SW480 (cell line): ENCODE data around the gene TBC1D9B.

Experiments
- DNase-seq: peaks from one replicate; pipeline ENCODE4 v3.0.0-alpha.2; 2016; ENCODE audit warnings: low spot score

TBC1D9B gene

GRCh38 chr5:179869641-179870402 lies 37.9 kb downstream of the TBC1D9B start:
- no peak for DNase-seq

GRCh38 chr5:179869101-179869500 lies 38.6 kb downstream of the TBC1D9B start:
- DNase-seq, result no peak

- no peak for DNase-seq
Observed at GRCh38 chr5:179868541-179868940, 39.2 kb downstream of the TBC1D9B start.

GRCh38 chr5:179867476-179867875 lies 40.2 kb downstream of the TBC1D9B start:
- DNase-seq, result no peak

GRCh38 chr5:179867079-179867465 lies 40.6 kb downstream of the TBC1D9B start:
- DNase-seq, result no peak

GRCh38 chr5:179866241-179867078 lies 41.2 kb downstream of the TBC1D9B start:
- DNase-seq, result no peak

- no peak for DNase-seq
Observed at GRCh38 chr5:179865491-179866240, 42.0 kb downstream of the TBC1D9B start.

- no peak for DNase-seq
Observed at GRCh38 chr5:179864686-179865085, 43.0 kb downstream of the TBC1D9B start.

GRCh38 chr5:179863449-179864085 lies 44.1 kb downstream of the TBC1D9B start:
- DNase-seq, result no peak

- no peak for DNase-seq
Observed at GRCh38 chr5:179862891-179863290, 44.8 kb downstream of the TBC1D9B start.

GRCh38 chr5:179862296-179862695 lies 45.4 kb downstream of the TBC1D9B start:
- no peak for DNase-seq

- no peak for DNase-seq
Observed at GRCh38 chr5:179860301-179860700, 47.4 kb downstream of the TBC1D9B start.

- DNase-seq, result peak; percentile 97
Observed at GRCh38 chr5:179858586-179859427, 48.9 kb downstream of the TBC1D9B start, which contains the start of gene MRNIP. MRNIP (minus strand) TSS chr5:179858817; CDS start chr5:179858796, 21 bp downstream.

- DNase-seq, result peak; percentile 70
Observed at GRCh38 chr5:179858241-179858585, 49.5 kb downstream of the TBC1D9B start.

GRCh38 chr5:179854356-179854755 lies 53.3 kb downstream of the TBC1D9B start:
- no peak for DNase-seq

GRCh38 chr5:179852993-179853547 lies 54.6 kb downstream of the TBC1D9B start:
- no peak for DNase-seq

GRCh38 chr5:179841621-179842020 lies 66.1 kb downstream of the TBC1D9B start:
- no peak for DNase-seq

GRCh38 chr5:179840766-179841165 lies 66.9 kb downstream of the TBC1D9B start:
- no peak for DNase-seq

- DNase-seq, result no peak
Observed at GRCh38 chr5:179840321-179840720, 67.4 kb downstream of the TBC1D9B start.

- DNase-seq, result no peak
Observed at GRCh38 chr5:179839328-179840256, 68.1 kb downstream of the TBC1D9B start.
